Measurements from ENCODE around the gene TTC3.

The TTC3 gene

DNA sequence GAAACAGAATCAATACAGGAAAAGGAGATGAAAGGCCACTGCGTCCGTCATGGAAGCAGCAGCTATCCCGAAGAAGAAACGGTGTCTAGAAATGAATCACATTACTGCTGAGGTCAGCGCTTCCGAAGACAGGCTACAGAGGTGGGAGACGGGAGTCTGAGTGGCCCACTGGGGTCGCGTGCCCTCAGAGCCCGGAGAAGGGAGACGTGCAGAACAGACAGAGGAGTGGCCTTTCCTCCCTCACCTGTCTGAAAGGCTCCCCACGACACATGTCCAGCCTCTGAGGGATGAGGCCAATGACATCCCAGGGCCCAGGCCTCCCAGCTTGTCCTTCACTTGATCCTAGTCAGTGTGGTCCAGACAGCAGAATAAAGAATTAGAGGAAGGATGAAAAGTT is 158.2 kb downstream of the TTC3 start (continued):
- TF ChIP-seq, protein P1, sequence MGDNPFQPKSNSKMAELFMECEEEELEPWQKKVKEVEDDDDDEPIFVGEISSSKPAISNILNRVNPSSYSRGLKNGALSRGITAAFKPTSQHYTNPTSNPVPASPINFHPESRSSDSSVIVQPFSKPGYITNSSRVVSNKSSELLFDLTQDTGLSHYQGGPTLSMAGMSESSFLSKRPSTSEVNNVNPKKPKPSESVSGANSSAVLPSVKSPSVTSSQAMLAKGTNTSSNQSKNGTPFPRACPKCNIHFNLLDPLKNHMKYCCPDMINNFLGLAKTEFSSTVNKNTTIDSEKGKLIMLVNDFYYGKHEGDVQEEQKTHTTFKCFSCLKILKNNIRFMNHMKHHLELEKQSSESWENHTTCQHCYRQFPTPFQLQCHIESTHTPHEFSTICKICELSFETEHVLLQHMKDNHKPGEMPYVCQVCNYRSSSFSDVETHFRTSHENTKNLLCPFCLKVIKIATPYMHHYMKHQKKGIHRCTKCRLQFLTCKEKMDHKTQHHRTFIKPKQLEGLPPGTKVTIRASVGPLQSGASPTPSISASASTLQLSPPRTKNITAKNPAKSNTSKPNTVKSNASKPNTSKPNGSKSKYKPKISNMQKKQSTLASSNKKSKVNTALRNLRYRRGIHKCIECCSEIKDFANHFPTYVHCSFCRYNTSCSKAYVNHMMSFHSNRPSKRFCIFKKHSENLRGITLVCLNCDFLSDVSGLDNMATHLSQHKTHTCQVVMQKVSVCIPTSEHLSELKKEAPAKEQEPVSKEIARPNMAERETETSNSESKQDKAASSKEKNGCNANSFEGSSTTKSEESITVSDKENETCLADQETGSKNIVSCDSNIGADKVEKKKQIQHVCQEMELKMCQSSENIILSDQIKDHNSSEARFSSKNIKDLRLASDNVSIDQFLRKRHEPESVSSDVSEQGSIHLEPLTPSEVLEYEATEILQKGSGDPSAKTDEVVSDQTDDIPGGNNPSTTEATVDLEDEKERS (tag by site-specific recombination; IDR thresholded peaks at IDR 0.05), result no peak
- TF ChIP-seq ZFP41 (tag by site-specific recombination; IDR thresholded peaks at IDR 0.05; ENCODE audit: borderline replicate concordance) (no peak), ZNF155 (tag by site-specific recombination; IDR thresholded peaks at IDR 0.05) (no peak), ZNF621 (tag by site-specific recombination; IDR thresholded peaks at IDR 0.05) (no peak), GLIS2 (tag by site-specific recombination; IDR thresholded peaks at IDR 0.05) (no peak)

DNA sequence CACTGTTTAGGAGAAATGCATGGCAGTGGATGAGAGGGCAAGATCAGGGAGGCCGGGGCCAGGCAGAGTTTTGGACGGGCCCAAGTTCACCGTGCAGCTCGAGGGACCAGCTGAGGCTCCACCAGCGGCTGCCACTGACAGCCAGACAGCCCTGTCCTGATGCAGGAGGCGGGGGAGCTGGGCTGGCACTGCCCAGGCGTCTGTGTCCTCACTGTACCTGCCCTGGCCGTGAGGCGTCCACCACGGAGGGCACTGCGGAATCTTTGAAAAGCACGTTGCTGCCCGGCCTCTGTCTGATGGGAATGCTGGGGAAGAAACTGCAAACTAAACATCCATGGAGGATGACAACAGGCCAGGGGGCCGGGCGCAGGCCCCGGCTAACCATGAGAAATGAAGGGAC is 158.6 kb downstream of the TTC3 start:
- ChIA-PET POLR2A (interaction anchor here (1.4 kb wide), 1 partner anchor 35 kb away, joined by 10 read pairs; the partner anchor contains the start of gene VPS26C), CTCF (interaction anchor here (1.6 kb wide), 1 partner anchor 13 kb away, joined by 6 read pairs; no protein-coding TSS in a partner anchor)
- no peak overlapping the region for H3K27ac ChIP-seq (ENCODE audit: extremely low read depth, low read depth, low read length)
- no peaks in the 10 kb centered on the region for H3K9me3 ChIP-seq (ENCODE audit: control insufficient read depth, insufficient read depth, low read depth, low read length)
- no peak overlapping the region for H3K4me3 ChIP-seq (ENCODE audit: low read depth, low read length)
- TF ChIP-seq OSR2 (tag by site-specific recombination; IDR thresholded peaks at IDR 0.05), result no peak
- TF ChIP-seq ZNF239 (tag by site-specific recombination; IDR thresholded peaks at IDR 0.05), result no peak
- TF ChIP-seq, protein P2, sequence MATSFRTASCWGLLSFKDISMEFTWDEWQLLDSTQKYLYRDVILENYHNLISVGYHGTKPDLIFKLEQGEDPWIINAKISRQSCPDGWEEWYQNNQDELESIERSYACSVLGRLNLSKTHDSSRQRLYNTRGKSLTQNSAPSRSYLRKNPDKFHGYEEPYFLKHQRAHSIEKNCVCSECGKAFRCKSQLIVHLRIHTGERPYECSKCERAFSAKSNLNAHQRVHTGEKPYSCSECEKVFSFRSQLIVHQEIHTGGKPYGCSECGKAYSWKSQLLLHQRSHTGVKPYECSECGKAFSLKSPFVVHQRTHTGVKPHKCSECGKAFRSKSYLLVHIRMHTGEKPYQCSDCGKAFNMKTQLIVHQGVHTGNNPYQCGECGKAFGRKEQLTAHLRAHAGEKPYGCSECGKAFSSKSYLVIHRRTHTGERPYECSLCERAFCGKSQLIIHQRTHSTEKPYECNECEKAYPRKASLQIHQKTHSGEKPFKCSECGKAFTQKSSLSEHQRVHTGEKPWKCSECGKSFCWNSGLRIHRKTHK (tag by site-specific recombination; IDR thresholded peaks at IDR 0.05), result no peak
- TF ChIP-seq, protein P3, sequence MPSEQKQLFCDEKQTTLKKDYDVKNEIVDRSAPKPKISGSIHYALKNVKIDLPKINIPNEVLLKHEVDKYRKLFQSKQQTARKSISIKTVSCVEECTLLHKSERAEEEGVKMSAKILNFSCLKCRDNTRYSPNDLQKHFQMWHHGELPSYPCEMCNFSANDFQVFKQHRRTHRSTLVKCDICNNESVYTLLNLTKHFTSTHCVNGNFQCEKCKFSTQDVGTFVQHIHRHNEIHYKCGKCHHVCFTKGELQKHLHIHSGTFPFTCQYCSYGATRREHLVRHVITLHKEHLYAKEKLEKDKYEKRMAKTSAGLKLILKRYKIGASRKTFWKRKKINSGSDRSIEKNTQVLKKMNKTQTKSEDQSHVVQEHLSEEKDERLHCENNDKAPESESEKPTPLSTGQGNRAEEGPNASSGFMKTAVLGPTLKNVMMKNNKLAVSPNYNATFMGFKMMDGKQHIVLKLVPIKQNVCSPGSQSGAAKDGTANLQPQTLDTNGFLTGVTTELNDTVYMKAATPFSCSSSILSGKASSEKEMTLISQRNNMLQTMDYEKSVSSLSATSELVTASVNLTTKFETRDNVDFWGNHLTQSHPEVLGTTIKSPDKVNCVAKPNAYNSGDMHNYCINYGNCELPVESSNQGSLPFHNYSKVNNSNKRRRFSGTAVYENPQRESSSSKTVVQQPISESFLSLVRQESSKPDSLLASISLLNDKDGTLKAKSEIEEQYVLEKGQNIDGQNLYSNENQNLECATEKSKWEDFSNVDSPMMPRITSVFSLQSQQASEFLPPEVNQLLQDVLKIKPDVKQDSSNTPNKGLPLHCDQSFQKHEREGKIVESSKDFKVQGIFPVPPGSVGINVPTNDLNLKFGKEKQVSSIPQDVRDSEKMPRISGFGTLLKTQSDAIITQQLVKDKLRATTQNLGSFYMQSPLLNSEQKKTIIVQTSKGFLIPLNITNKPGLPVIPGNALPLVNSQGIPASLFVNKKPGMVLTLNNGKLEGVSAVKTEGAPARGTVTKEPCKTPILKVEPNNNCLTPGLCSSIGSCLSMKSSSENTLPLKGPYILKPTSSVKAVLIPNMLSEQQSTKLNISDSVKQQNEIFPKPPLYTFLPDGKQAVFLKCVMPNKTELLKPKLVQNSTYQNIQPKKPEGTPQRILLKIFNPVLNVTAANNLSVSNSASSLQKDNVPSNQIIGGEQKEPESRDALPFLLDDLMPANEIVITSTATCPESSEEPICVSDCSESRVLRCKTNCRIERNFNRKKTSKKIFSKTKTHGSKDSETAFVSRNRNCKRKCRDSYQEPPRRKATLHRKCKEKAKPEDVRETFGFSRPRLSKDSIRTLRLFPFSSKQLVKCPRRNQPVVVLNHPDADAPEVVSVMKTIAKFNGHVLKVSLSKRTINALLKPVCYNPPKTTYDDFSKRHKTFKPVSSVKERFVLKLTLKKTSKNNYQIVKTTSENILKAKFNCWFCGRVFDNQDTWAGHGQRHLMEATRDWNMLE (tag by site-specific recombination; conservative IDR thresholded peaks at IDR 0.05; ENCODE audit: low read depth), result no peak
- no peak for TF ChIP-seq ZBTB1 (tag by site-specific recombination; IDR thresholded peaks at IDR 0.05)
- H3K36me3 ChIP-seq (ENCODE audit: control insufficient read depth in 2 of 2, insufficient read depth in 1 of 2, low read length in 2 of 2), result peaks cover 19 to 67% of the 10 kb centered on the region in 2 experiments
- no peaks in the 10 kb centered on the region for H3K4me1 ChIP-seq (ENCODE audit: control insufficient read depth, insufficient read depth, low read length)

DNA sequence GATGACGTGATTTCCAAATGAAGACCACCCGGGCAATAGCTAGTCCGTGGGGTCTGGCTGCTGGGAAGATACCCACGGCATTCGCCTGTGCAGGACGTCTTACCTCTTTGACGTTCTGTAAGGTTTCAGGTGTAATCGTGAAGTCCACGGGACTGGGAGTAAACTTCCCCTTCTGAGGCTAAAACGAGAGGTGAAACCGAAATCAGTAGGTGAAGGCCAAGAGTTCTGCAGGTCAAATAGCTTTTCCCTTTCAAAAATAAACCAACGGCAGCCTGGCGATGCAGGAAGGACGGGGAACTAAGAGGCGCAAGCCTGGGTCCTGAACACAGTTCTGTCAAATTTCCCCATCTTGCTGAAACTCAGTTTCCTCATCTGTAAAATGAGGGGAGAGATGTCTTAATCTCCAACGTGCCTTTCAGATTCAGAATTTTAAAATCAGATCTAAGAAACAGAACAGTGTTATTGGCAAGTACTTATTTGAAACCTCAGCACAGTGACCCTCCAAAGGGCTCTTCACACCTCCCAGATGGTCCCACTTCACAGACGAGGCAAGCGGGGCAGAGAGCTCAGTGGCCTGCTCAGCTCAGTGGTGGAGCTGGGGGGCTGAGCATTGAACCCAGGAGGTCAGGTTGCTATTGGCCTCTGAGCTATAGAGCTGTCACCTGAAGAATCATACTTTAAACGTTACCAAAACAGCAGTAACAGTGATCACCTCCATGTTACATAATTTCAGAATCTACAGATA is 159.4 kb downstream of the TTC3 start:
- peaks cover 17 to 66% of the 10 kb centered on the region in 2 experiments for H3K36me3 ChIP-seq (ENCODE audit: control insufficient read depth in 2 of 2, insufficient read depth in 1 of 2, low read length in 2 of 2)
- H3K9me3 ChIP-seq (ENCODE audit: control insufficient read depth, insufficient read depth, low read depth, low read length), result no peaks in the 10 kb centered on the region
- TF ChIP-seq ZNF24 (tag by site-specific recombination; IDR thresholded peaks at IDR 0.05), result no peak
- TF ChIP-seq ZXDB (tag by site-specific recombination; IDR thresholded peaks at IDR 0.05), result no peak
- TF ChIP-seq, protein P4, sequence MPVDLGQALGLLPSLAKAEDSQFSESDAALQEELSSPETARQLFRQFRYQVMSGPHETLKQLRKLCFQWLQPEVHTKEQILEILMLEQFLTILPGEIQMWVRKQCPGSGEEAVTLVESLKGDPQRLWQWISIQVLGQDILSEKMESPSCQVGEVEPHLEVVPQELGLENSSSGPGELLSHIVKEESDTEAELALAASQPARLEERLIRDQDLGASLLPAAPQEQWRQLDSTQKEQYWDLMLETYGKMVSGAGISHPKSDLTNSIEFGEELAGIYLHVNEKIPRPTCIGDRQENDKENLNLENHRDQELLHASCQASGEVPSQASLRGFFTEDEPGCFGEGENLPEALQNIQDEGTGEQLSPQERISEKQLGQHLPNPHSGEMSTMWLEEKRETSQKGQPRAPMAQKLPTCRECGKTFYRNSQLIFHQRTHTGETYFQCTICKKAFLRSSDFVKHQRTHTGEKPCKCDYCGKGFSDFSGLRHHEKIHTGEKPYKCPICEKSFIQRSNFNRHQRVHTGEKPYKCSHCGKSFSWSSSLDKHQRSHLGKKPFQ (tag by site-specific recombination; IDR thresholded peaks at IDR 0.05), result no peak
- TF ChIP-seq ZNF571 (tag by site-specific recombination; IDR thresholded peaks at IDR 0.05), result no peak
- no peak for TF ChIP-seq ZNF776 (tag by site-specific recombination; IDR thresholded peaks at IDR 0.05; ENCODE audit: borderline replicate concordance)
- TF ChIP-seq ZBTB48 (tag by site-specific recombination; IDR thresholded peaks at IDR 0.05), result no peak
- POLR2A ChIA-PET, result no interaction called here
- no peaks in the 10 kb centered on the region for H3K4me1 ChIP-seq (ENCODE audit: control insufficient read depth, insufficient read depth, low read length)
- no peak overlapping the region for H3K4me3 ChIP-seq (ENCODE audit: low read depth, low read length)
- CTCF ChIA-PET, result interaction anchor here (0.6 to 1.6 kb wide), 3 partner anchors 8 to 179 kb away, joined by 3 to 6 read pairs (median 3); no protein-coding TSS in a partner anchor
- no peak overlapping the region for H3K27ac ChIP-seq (ENCODE audit: extremely low read depth, low read depth, low read length)
